ENCODE measurements around the gene POLR2M. TPM values are rescaled to one million over a fixed set of nuclear protein-coding genes. Genes with fewer than 3 reads are reported as not detected.

POLR2M gene
- polyA plus RNA-seq, 2 of the 4 experiments (the other 2 are of a cell fraction), result 67.9 to 107 TPM

GRCh38 chr15:57740048-57740447 lies 33.5 kb downstream of the POLR2M start:
- 60% methylated on average over 4 of the region's 4 CpGs for WGBS (ENCODE audit: missing lambda C conversion rate)
- CTCF ChIA-PET, result interaction anchor here (0.7 to 15.0 kb wide), 7 partner anchors 5 to 442 kb away, joined by 3 to 197 read pairs (median 6); no protein-coding TSS in a partner anchor

GRCh38 chr15:57741089-57741488 lies 34.6 kb downstream of the POLR2M start:
- DNase-seq (ENCODE audit: low read depth in 1 of 2, low spot score in 1 of 2) (no peak), FAIRE-seq (no peak), ATAC-seq (no peak)
- H3K27ac ChIP-seq, result no peak overlapping the region
- H3K9me3 ChIP-seq, result peaks cover 5% of the 10 kb centered on the region; the same call in 2 of the 3 replicates
- ChIA-PET POLR2A (no interaction called here), CTCF (interaction anchor here (1.0 to 15.0 kb wide), 3 partner anchors 6 to 326 kb away, joined by 3 to 197 read pairs (median 197); no protein-coding TSS in a partner anchor)
- H3K4me3 ChIP-seq, result no peak overlapping the region
- TF ChIP-seq, protein P1, sequence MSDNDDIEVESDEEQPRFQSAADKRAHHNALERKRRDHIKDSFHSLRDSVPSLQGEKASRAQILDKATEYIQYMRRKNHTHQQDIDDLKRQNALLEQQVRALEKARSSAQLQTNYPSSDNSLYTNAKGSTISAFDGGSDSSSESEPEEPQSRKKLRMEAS (IDR thresholded peaks at IDR 0.05), result no peak
- TF ChIP-seq, protein P2, sequence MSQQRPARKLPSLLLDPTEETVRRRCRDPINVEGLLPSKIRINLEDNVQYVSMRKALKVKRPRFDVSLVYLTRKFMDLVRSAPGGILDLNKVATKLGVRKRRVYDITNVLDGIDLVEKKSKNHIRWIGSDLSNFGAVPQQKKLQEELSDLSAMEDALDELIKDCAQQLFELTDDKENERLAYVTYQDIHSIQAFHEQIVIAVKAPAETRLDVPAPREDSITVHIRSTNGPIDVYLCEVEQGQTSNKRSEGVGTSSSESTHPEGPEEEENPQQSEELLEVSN (IDR thresholded peaks at IDR 0.05; ENCODE audit: borderline replicate concordance, low read depth), result no peak
- TF ChIP-seq FOSB (CRISPR knock-in tag; IDR thresholded peaks at IDR 0.05), result no peak
- no peak for TF ChIP-seq CTCF (IDR thresholded peaks at IDR 0.05)
- no peak for TF ChIP-seq SREBF2 (IDR thresholded peaks at IDR 0.05)
- no peak for TF ChIP-seq JUNB (IDR thresholded peaks at IDR 0.05)
- no peak for TF ChIP-seq ESRRA (IDR thresholded peaks at IDR 0.05; ENCODE audit: borderline replicate concordance, low read length)
- no peak for TF ChIP-seq HEYL (CRISPR knock-in tag; IDR thresholded peaks at IDR 0.05)
- no peak for TF ChIP-seq EHF (CRISPR knock-in tag; IDR thresholded peaks at IDR 0.05)
- TF ChIP-seq CHD4 (IDR thresholded peaks at IDR 0.05; ENCODE audit: borderline replicate concordance), result no peak
- TF ChIP-seq CBX2 (IDR thresholded peaks at IDR 0.05; ENCODE audit: borderline replicate concordance, low read depth), result no peak
- no peak for TF ChIP-seq RFX5 (IDR thresholded peaks at IDR 0.05)
- TF ChIP-seq, protein P3, sequence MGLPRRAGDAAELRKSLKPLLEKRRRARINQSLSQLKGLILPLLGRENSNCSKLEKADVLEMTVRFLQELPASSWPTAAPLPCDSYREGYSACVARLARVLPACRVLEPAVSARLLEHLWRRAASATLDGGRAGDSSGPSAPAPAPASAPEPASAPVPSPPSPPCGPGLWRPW (IDR thresholded peaks at IDR 0.05), result no peak
- no peak for TF ChIP-seq EHMT2 (IDR thresholded peaks at IDR 0.05; ENCODE audit: low read depth)
- no peak for TF ChIP-seq GATA3 (IDR thresholded peaks at IDR 0.05; ENCODE audit: borderline replicate concordance)
- TF ChIP-seq JUN (IDR thresholded peaks at IDR 0.05), result no peak
- H3K4me2 ChIP-seq, result no peak overlapping the region
- H3K4me1 ChIP-seq, result no peaks in the 10 kb centered on the region
- 67% methylated on average over 3 of the region's 3 CpGs for WGBS (ENCODE audit: missing lambda C conversion rate)

More at GRCh38 chr15:57740048-57740447, 33.5 kb downstream of the POLR2M start:
- POLR2A ChIA-PET, result no interaction called here
- Histone ChIP-seq H3K4me1 (no peaks in the 10 kb centered on the region), H3K4me2 (no peak overlapping the region), H3K4me3 (no peak overlapping the region), H3K27ac (no peak overlapping the region), H3K9me3 (peaks cover 5% of the 10 kb centered on the region; the same call in 2 of the 3 replicates)
- DNase-seq (ENCODE audit: low read depth in 1 of 2, low spot score in 1 of 2) (no peak), FAIRE-seq (no peak), ATAC-seq (no peak)
- TF ChIP-seq NR3C1 (IDR thresholded peaks at IDR 0.05), result no peak
- TF ChIP-seq KDM5A (IDR thresholded peaks at IDR 0.05), result no peak
- no peak for TF ChIP-seq MAFK (IDR thresholded peaks at IDR 0.05; ENCODE audit: partially characterized antibody)
- no peak for TF ChIP-seq HMGXB4 (CRISPR knock-in tag; IDR thresholded peaks at IDR 0.05; ENCODE audit: borderline replicate concordance)
- TF ChIP-seq FOSB (CRISPR knock-in tag; IDR thresholded peaks at IDR 0.05), result no peak
- TF ChIP-seq ZSCAN20 (CRISPR knock-in tag; IDR thresholded peaks at IDR 0.05), result no peak
- TF ChIP-seq KDM1A (IDR thresholded peaks at IDR 0.05; ENCODE audit: low read depth), result no peak
- TF ChIP-seq, protein P1 (IDR thresholded peaks at IDR 0.05), result no peak
- TF ChIP-seq HOXB5 (CRISPR knock-in tag; IDR thresholded peaks at IDR 0.05), result no peak
- TF ChIP-seq TP53 (CRISPR knock-in tag; IDR thresholded peaks at IDR 0.05), result no peak
